ENCODE measurements around the gene WNT6.

The WNT6 gene

DNA sequence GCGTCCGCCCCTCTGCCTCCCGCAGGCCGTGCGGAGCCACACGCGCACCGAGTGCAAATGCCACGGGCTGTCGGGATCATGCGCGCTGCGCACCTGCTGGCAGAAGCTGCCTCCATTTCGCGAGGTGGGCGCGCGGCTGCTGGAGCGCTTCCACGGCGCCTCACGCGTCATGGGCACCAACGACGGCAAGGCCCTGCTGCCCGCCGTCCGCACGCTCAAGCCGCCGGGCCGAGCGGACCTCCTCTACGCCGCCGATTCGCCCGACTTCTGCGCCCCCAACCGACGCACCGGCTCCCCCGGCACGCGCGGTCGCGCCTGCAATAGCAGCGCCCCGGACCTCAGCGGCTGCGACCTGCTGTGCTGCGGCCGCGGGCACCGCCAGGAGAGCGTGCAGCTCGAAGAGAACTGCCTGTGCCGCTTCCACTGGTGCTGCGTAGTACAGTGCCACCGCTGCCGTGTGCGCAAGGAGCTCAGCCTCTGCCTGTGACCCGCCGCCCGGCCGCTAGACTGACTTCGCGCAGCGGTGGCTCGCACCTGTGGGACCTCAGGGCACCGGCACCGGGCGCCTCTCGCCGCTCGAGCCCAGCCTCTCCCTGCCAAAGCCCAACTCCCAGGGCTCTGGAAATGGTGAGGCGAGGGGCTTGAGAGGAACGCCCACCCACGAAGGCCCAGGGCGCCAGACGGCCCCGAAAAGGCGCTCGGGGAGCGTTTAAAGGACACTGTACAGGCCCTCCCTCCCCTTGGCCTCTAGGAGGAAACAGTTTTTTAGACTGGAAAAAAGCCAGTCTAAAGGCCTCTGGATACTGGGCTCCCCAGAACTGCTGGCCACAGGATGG, 14.0 kb downstream of the WNT6 start:
- no peak for DNase-seq
- H3K36me3 Mint-ChIP-seq (ENCODE audit: low read depth): no peaks in the 10 kb centered on the region
- no peaks in the 10 kb centered on the region for H3K9me3 Mint-ChIP-seq
- H3K27me3 Mint-ChIP-seq: peaks cover 52% of the 10 kb centered on the region
- peak overlapping the region; percentile 22 for H3K4me3 Mint-ChIP-seq
- ATAC-seq: peak; percentile 38
- H3K27ac Mint-ChIP-seq: no peak overlapping the region
- peaks cover 25% of the 10 kb centered on the region for H3K4me1 Mint-ChIP-seq

DNA sequence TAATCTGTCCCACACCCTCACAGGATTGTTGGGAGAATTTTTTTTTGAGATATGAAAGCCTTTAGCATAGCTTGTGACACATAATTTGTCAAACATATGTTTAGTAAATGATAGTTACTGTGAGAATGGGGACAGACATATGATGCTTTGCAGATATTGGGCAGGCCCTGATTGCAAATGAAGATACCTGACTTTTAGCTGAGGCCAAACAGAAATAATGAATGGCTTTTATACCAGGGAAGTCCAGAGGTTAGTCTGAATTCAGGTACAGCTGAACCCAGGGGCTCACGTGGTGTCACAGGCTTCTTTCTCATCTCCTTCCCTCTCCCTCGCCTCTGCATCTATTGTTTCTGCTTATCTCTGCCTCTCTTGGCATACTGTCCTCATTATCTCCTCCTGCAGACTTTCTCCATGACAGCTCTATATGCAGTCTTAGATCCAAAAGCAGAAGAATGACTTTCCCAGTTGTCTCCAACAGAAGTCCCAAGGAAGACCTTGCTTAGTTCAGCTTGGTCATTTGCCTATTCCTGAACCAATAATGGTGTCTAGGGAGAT, 16.2 kb downstream of the WNT6 start:
- peaks cover 45% of the 10 kb centered on the region for H3K27me3 Mint-ChIP-seq
- no peak overlapping the region for H3K4me3 Mint-ChIP-seq
- DNase-seq: no peak
- no peaks in the 10 kb centered on the region for H3K9me3 Mint-ChIP-seq
- no peaks in the 10 kb centered on the region for H3K36me3 Mint-ChIP-seq (ENCODE audit: low read depth)
- H3K27ac Mint-ChIP-seq: no peak overlapping the region
- H3K4me1 Mint-ChIP-seq: peaks cover 37% of the 10 kb centered on the region
- no peak for ATAC-seq

DNA sequence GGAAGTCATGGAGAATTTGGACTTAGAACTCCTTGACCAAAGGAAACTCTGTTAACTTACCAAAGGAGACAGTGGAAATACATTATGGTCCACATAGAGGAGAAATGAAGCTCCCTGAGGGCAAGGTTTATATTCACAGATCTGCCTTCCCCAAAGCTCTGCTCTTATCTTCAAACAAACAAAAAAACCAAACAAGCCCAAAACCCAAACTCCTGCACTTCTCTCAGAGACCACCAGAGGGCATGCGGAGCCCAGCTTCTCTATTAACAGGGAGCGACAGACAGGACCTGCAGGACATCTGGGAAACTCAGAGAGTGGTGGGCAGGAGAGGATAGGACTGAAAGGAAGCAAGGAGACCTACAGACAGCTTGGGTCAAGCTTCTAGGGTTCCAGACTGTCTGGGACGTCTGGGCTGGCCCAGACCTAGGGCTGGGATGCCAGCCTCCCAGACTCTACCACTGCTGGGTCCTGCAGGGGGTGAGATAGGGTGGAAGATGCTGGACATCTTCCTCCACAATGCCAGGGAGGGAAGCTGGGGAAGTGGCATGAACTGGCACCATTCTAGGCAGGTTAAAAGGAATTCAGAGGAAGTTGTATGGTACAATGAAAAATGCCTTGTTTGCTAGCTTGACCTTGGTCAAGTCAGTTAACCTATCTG, 17.1 kb downstream of the WNT6 start:
- H3K27me3 Mint-ChIP-seq: peaks cover 48% of the 10 kb centered on the region

DNA sequence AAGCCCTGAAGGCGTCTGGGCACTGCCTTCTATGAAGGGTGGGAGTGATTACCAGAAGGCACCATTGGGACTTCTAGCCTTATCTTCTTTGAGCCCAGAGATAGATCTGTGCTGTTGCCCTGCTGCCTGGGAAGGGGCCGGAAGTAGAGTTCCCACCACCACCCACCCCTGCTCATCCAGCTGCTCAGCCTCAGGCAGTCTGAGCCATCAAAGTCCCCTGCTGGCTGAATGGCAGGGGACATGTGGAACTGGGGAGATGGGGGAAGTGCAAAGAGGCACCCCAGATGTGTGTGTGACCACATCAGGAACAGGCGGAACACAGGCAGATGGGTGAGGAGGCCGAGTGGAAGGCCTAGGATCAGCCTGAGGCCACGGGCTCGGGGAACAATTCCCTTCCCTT, 17.7 kb downstream of the WNT6 start:
- no peak for DNase-seq
- Mint-ChIP-seq H3K4me3 (no peak overlapping the region), H3K36me3 (ENCODE audit: low read depth) (no peaks in the 10 kb centered on the region), H3K27me3 (peaks cover 44% of the 10 kb centered on the region), H3K27ac (no peak overlapping the region), H3K4me1 (peaks cover 35% of the 10 kb centered on the region), H3K9me3 (no peaks in the 10 kb centered on the region)
- no peak for ATAC-seq

More for the DNA sequence above, 17.1 kb downstream of the WNT6 start:
- ATAC-seq: no peak
- Mint-ChIP-seq H3K27ac (no peak overlapping the region), H3K4me3 (no peak overlapping the region), H3K9me3 (no peaks in the 10 kb centered on the region), H3K4me1 (peaks cover 39% of the 10 kb centered on the region), H3K36me3 (ENCODE audit: low read depth) (no peaks in the 10 kb centered on the region)
- peak; percentile 71 for DNase-seq

DNA sequence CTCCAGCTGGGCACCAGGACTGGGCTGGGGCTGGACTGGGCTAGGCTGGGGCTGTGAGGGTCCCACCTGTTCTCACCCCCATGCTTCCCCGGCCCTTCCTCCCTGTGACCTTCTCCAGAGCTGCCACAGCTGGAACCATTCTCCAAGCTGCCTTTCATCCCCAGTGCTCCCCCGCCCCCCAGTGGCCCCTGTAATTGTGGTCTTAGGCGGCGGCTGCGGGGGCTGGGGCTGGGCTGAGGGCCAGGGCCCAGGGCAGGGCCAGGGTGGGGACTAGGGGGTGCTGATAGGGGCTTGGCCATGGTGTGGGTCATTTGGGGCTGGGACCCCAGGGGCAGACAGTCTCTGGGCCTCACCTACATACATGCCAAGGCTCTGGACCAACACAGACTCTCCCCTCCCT, 18.3 kb downstream of the WNT6 start:
- DNase-seq (no peak), ATAC-seq (no peak)
- peaks cover 40% of the 10 kb centered on the region for H3K4me1 Mint-ChIP-seq
- peaks cover 42% of the 10 kb centered on the region for H3K27me3 Mint-ChIP-seq
- H3K4me3 Mint-ChIP-seq: no peak overlapping the region
- H3K9me3 Mint-ChIP-seq: no peaks in the 10 kb centered on the region
- H3K36me3 Mint-ChIP-seq (ENCODE audit: low read depth): no peaks in the 10 kb centered on the region
- no peak overlapping the region for H3K27ac Mint-ChIP-seq

DNA sequence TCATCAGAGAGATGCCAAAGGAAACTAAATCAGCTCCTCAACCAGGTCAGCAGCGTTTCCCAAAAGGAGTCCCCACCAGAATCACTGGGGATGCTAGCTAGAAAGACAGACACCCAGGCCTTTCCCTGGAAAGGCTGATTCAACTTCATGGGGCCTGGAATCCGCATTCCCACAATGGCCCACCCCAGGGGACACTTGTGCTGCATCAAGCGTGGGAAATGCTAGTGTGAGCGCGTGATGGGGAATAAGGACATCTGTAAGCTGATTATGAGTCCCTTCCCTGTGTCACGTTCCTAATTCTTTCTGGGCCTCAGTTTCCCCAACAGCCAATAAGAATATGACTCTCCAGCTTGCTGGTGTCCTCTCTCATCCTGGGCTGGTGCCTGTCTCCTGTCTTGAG, 18.9 kb downstream of the WNT6 start:
- H3K27ac Mint-ChIP-seq: no peak overlapping the region
- H3K36me3 Mint-ChIP-seq (ENCODE audit: low read depth): no peaks in the 10 kb centered on the region
- peaks cover 40% of the 10 kb centered on the region for H3K4me1 Mint-ChIP-seq
- H3K4me3 Mint-ChIP-seq: no peak overlapping the region
- H3K9me3 Mint-ChIP-seq: no peaks in the 10 kb centered on the region
- H3K27me3 Mint-ChIP-seq: peaks cover 38% of the 10 kb centered on the region
- DNase-seq (no peak), ATAC-seq (no peak)

DNA sequence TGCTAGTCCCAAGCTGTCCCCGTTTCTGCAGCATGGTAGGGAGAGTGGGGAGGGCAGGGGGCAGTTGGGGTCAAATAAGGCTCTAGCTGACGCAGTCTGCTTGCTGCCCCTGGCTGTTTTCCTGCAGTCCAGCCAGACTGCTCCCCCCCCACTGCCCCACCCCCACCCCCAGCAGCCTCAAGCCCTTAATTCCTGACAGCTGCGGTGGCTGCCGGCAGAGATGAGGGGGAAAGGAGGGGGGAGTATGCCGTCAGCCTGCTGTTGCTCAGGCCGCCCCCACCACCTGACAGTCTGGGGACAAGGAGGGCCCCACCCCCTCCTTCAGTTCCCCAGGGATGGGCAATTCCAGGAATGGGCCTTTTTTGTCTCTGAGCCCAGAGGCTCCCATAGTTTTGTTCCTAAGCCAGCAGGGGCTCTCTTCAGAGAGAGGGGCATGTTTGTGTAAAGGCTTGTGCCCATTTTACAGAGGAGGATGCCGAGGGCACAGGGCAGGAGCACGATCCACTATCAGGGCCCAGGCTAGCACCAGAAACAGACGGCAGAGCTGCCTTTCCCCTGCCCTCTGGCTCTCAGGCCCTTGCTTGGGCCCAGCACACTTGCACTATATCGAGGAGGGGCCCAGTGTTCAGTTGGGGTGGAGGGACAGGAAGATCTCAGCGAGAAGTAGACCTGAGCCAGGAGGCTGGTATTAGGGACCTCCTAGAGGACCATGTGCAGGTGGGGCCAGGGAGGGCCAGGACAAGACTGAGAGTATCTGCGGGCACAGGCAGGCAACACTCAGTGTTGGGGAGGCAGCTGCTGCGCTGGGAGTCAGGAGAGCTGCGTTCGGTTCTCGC, 19.5 kb downstream of the WNT6 start:
- no peak for ATAC-seq
- peaks cover 40% of the 10 kb centered on the region for H3K4me1 Mint-ChIP-seq
- DNase-seq: no peak
- peaks cover 36% of the 10 kb centered on the region for H3K27me3 Mint-ChIP-seq
- H3K9me3 Mint-ChIP-seq: no peaks in the 10 kb centered on the region
- H3K4me3 Mint-ChIP-seq: peak overlapping the region; percentile 66
- no peaks in the 10 kb centered on the region for H3K36me3 Mint-ChIP-seq (ENCODE audit: low read depth)
- H3K27ac Mint-ChIP-seq: peak overlapping the region; percentile 68

DNA sequence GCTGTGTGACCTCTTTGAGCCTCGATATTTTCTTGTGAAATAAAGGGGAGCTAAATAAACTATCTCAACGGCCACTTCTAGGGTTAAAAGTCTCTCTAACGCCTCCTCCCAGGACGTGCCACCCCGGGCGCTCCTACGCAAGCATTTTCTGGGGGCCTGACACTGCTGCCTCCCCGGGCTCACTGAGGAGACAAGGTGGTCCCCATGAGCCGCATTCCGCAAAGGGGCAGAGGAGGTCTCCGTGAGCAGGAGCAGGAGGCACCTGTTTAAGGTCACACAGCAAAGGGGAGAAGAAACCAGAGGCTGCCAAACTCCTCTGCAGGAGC, 20.1 kb downstream of the WNT6 start:
- Mint-ChIP-seq H3K4me1 (peaks cover 45% of the 10 kb centered on the region), H3K27ac (peak overlapping the region; percentile 68), H3K27me3 (peaks cover 35% of the 10 kb centered on the region)

DNA sequence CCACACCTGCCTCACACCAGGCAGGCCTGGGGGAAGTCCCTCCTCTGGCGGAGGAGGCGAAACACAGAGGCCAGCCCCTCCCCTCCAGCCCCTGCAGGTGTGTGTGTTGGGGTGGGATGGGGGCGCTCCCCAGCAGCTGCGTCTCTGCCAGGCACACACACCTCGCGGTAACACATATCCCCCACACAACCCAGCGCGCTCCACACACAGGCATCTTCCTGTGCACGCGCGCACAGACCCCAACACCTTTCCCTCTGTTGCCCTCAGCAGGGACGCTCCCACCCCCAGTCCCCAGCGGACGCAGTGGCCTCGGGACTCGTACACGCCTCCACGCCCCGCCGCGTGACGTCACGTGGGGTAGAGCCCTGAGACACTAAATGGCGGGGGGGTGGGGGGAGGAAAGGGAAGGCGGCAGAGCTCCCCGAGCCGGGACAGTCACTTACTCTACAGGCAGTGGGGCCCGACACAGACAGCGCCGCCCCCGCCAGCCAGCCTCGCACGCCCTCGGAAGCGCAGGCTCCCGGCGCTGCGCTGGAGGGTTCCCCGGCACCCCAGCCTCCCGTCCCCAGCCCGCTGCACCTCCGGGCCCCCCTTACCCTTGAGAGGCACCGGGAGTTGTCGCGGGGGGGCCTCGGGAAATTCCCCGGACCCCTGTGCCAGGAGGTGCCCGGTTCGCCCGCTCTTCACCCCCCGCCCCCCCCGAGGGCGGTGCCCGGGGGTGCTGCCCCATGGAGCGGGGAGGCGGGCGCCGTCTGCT, 20.7 kb downstream of the WNT6 start, which contains the start of gene WNT10A:
Gene WNT10A, plus strand, starts transcription at position 751 of the 757 bp plus-strand sequence. CDS start 144 bp downstream, outside the sequence.
- H3K4me1 Mint-ChIP-seq: peaks cover 49% of the 10 kb centered on the region
- peaks cover 36% of the 10 kb centered on the region for H3K27me3 Mint-ChIP-seq

More for the DNA sequence above, 20.1 kb downstream of the WNT6 start:
- Mint-ChIP-seq H3K9me3 (no peaks in the 10 kb centered on the region), H3K36me3 (ENCODE audit: low read depth) (peaks cover 2% of the 10 kb centered on the region), H3K4me3 (peak overlapping the region; percentile 66)
- ATAC-seq: peak; percentile 1
- no peak for DNase-seq

DNA sequence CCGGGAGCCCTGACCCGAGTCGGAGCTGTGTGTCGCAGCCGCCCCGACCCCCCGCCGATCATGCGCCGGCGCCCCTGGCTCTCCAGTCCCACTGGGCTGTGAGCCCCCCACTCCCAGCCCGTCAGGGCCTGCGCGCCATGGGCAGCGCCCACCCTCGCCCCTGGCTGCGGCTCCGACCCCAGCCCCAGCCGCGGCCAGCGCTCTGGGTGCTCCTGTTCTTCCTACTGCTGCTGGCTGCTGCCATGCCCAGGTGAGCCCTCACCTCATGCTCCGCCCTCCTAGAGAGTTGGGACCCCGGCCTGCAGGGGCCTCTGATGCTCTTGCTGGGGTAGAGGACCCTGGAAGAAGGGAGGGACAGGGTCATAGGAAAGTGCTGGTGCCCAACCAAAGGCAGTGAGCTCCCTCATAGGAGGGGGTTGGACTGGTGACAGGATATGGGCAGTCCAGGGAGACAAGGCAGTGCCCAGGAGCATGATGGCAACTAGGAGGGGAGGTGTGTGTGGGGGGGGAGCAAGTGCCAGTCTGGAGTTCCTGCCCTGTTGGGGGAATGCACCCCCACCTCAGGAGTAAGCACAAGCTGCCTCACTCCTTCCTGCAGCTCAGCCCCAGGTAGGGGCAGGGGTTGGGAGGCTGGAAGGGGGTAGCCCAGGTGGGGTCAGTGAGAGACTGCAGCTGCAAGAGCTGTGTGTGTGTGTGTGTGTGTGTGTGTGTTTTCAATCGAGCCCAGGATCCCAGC, 21.4 kb downstream of the WNT6 start:
- H3K9me3 Mint-ChIP-seq: no peaks in the 10 kb centered on the region
- peaks cover 30% of the 10 kb centered on the region for H3K27me3 Mint-ChIP-seq
- H3K27ac Mint-ChIP-seq: no peak overlapping the region
- H3K4me1 Mint-ChIP-seq: peaks cover 49% of the 10 kb centered on the region
- H3K4me3 Mint-ChIP-seq: peak overlapping the region; percentile 69
- H3K36me3 Mint-ChIP-seq (ENCODE audit: low read depth): peaks cover 2% of the 10 kb centered on the region
- no peak for ATAC-seq
- DNase-seq: no peak

More for the DNA sequence above, 20.7 kb downstream of the WNT6 start, which contains the start of gene WNT10A:
- ATAC-seq (peak; percentile 55), DNase-seq (peak; percentile 71)
- Mint-ChIP-seq H3K36me3 (ENCODE audit: low read depth) (peaks cover 2% of the 10 kb centered on the region), H3K4me3 (peak within 1 kb of the TSS; percentile 69), H3K9me3 (no peaks in the 10 kb centered on the region), H3K27ac (peak within 1 kb of the TSS; percentile 68)

DNA sequence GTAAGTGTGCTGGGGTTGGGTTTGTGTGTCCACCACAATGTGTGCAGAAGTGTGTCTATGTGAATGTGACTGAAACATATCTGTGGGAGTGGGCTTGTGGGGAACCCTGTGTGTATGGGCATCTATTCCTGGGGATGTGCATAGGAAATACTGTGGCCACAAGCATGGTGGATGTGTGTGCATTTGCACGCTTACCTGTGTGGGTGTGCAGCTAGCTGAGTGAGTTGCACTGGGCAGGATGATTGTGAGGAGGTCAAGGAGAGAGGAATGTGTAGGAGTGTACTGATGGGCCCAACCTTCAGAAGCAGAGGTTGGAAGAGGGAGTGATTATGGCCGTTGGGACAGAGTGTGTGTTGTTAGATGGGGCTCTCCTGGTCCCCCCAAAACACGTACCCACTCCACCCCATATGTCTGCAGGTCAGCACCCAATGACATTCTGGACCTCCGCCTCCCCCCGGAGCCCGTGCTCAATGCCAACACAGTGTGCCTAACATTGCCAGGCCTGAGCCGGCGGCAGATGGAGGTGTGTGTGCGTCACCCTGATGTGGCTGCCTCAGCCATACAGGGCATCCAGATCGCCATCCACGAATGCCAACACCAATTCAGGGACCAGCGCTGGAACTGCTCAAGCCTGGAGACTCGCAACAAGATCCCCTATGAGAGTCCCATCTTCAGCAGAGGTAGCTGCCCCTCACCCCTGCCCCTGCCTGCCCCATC, 22.3 kb downstream of the WNT6 start:
- no peak overlapping the region for H3K27ac Mint-ChIP-seq
- H3K27me3 Mint-ChIP-seq: peaks cover 26% of the 10 kb centered on the region
- ATAC-seq: no peak
- peak overlapping the region; percentile 12 for H3K4me3 Mint-ChIP-seq
- H3K36me3 Mint-ChIP-seq (ENCODE audit: low read depth): peaks cover 2% of the 10 kb centered on the region
- peaks cover 48% of the 10 kb centered on the region for H3K4me1 Mint-ChIP-seq
- no peaks in the 10 kb centered on the region for H3K9me3 Mint-ChIP-seq
- no peak for DNase-seq

DNA sequence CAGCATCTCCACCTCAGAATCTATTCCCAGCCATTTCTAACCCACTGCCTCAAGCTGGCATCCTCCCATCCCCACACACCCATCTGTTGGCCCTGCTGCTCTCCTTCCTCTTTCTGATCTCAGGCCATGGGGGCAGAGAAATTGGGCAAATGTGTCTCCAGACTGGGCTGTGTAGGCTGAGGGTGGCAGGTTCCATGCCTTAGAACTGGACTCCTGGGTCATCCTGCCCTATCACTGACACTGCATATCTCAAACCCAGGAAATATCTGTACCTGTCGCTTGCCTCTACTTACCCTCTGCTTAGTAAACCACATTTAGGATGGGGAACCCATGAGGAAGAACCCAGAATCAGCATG, 22.8 kb downstream of the WNT6 start:
- peaks cover 43% of the 10 kb centered on the region for H3K4me1 Mint-ChIP-seq
- peaks cover 26% of the 10 kb centered on the region for H3K27me3 Mint-ChIP-seq
- H3K27ac Mint-ChIP-seq: peak overlapping the region; percentile 39
- H3K9me3 Mint-ChIP-seq: no peaks in the 10 kb centered on the region
- ATAC-seq (no peak), DNase-seq (no peak)
- H3K4me3 Mint-ChIP-seq: no peak overlapping the region
- H3K36me3 Mint-ChIP-seq (ENCODE audit: low read depth): peaks cover 2% of the 10 kb centered on the region

DNA sequence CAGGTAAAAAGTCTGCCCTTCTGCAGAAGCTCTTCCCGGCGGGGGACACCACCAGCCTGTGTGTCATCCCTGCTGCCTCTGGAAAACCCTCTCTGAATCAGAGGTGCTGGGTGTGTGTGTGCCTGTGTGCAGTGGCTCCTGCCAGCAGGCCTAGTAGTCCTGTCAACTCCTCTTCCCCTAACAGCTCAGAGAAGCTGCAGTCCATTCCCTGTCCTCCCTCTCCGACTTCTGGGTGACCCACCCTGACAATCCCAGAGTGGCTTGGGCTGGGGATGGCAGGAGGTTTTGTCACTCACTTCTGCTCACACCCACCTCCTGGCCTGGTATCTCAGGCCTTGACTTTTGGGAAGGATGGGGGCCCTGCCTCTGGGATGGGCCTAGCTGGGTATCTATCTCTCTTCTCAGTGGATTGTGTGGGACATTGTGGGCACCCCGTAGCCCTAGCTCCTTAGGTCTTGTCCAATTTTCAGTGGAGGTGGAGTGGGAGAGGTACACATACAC, 23.3 kb downstream of the WNT6 start:
- H3K36me3 Mint-ChIP-seq (ENCODE audit: low read depth): peaks cover 2% of the 10 kb centered on the region
- H3K27ac Mint-ChIP-seq: no peak overlapping the region
- peaks cover 26% of the 10 kb centered on the region for H3K27me3 Mint-ChIP-seq
- no peaks in the 10 kb centered on the region for H3K9me3 Mint-ChIP-seq
- peaks cover 43% of the 10 kb centered on the region for H3K4me1 Mint-ChIP-seq
- H3K4me3 Mint-ChIP-seq: peak overlapping the region; percentile 10
- ATAC-seq (peak; percentile 52), DNase-seq (no peak)
